Activated CD4-positive, alpha-beta T cell treated with anti-CD3 and anti-CD28 coated beads, Interleukin-2, Interleukin-6, amounts not matched to agents 100 ng/mL and 50 ng/mL, durations not matched to agents 16 hours and 8 hours (primary cell): ENCODE measurements around the gene ATRN.
"Not testable (repeated sequence)": the region's sequence is repeated elsewhere in the genome, so short reads cannot be mapped to it uniquely, and the experiment has no call there.

ENCODE experiments used
- DNase-seq: peaks from one replicate; pipeline ENCODE4 v3.0.0-alpha.2; 2020

Gene ATRN

GRCh38 chr20:3576363-3576762 lies 105.5 kb downstream of the ATRN start:
- no peak for DNase-seq

DNA sequence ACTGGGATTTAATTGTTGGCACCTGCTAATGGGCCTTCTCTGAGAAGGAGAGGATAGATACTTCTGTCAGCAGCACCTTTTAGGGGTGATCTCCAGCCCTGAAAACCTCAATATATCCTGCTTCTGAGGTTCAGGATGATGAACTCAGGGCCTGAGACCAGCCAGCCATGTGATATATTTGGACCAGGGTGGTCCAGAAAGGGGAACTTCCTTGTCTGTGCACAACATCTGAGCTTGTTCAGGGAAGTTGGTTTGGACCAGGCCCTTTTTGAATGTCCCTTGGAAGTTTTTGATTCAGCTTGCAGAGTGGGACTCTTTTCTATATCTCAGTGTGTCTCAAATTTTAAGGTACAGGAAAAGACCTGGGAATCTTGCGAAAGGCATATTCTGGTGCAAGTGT lies 106.5 kb downstream of the ATRN start:
- DNase-seq, result no peak

- no peak for DNase-seq
Measured at GRCh38 chr20:3580412-3580811, 109.6 kb downstream of the ATRN start.

DNA sequence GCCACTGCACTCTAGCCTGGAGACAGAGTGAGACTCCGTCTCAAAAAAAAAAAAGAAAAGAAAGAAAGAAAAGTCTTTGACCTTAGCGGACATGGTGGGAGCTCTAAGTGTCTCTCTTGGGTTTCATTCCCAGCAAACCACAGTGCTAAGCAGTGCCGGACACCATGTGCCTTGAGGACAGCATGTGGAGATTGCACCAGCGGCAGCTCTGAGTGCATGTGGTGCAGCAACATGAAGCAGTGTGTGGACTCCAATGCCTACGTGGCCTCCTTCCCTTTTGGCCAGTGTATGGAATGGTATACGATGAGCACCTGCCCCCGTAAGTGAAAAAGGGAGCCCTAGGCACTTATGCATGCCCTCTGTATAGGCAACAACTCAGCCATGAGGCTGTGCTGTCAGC lies 112.9 kb downstream of the ATRN start:
- DNase-seq, result no peak

DNA sequence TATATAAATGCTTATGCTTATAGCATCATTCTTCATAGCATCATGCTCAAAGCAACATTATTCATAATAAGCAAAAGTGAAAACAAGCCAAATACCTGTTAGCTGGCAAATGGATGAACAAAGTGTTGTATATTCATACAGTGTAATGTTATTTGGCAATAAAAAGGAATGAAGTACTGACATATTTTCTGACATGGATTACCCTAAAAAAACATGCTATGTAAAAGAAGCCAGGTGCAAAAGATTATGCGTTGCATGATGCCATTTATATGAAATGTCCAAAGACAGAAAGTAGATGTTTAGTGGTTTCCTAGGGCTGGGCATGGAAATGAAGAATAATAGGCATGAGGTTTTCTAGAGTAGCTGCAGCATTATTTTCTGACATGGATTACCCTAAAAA lies 115.3 kb downstream of the ATRN start:
- no peak for DNase-seq

- no peak for DNase-seq
Measured at GRCh38 chr20:3590164-3590563, 119.3 kb downstream of the ATRN start.

DNA sequence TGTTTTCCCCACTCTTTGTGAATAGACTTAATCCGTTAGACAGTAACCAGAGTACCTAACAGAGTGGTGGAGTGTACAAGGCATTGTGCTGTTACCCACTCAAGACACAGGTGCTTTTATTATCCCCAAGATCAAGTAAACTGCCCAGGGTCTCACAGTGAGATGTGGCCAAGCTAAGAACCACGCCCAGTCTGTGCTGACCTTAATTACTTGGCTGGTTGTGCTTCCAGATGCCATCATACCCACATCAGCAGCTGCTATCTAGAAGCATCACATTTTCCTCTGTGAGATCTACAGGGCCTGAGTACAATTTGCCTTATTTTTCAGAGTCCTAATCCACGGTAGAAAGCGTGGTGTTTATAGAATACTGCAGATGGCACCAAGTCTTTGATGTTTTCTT lies 122.1 kb downstream of the ATRN start:
- DNase-seq, result no peak

DNA sequence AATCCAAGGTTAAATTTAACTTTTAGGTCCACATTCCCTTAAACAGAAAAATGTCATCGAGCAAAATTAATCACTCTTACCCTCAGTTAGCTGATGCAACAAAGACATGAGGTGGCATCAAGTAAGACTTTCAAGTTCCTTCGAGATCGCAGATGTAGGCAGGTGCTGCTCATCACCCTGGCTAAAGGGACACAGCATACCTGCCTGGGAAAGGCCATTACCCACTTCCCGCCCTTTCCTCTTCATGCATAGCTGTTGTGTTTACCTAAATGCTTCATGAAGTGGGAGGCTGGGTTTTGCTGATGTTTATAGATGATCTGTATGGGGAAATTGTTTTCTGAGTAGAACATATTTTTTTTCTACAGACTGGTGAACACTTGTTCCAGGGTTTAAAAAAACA lies 124.7 kb downstream of the ATRN start:
- DNase-seq, result no peak

DNA sequence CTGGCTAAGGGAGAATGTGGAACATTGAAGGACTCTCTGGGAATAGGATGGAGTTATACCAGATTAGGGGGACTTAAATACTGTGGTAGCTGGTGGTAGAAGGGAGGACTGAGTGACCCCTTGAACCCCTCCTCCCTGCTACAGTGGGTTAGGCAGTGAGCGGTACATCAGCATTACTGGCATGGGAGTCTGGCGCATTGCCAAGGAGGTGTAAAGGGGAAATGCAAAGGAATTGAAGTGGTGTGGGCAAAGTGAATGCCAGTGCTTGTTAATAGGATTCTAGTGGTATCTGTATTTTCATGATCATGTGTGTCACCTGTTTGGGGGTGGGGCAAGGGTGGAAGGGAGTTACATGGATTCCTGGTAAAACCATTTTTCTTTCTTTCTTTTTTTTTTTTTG lies 132.3 kb downstream of the ATRN start:
- no peak for DNase-seq

DNA sequence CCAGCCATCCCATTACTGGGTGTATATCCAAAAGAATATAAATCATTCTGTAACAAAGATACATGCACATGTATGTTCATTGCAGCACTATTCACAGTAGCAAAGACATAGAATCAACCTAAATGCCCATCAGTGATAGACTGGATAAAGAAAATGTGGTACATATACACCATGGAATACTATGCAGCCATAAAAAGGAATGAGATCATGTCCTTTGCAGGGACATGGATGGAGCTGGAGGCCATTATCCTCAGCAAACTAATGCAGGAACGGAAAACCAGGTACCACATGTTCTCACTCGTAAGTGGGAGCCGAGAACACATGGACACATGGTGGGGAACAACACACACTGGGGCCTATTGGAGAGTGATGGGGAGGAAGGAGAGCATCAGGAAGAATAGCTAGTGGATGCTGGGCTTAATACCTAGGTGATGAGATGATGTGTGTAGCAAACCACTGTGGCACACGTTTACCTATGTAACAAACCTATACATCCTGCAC lies 134.6 kb downstream of the ATRN start:
- DNase-seq, result not testable (repeated sequence)

DNA sequence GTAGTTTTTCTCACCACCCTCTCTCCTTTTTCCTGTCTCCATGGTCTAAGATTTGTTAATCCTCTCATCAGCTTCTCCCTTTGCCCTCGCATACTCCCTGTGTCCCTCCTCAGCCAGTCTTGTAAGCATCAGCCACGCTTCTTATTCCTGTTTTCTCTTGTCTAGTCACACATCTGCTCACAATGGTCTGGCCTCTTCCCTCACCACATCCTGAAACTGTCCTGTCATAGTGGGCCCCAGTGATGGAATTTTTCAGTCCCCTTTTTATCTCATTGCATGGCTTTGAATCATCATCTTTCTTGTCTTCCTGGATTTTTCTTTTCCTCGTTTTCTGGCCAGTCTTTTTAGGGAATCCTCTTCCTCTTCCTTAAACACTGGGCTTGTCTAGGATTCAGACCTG lies 135.2 kb downstream of the ATRN start:
- no peak for DNase-seq

DNA sequence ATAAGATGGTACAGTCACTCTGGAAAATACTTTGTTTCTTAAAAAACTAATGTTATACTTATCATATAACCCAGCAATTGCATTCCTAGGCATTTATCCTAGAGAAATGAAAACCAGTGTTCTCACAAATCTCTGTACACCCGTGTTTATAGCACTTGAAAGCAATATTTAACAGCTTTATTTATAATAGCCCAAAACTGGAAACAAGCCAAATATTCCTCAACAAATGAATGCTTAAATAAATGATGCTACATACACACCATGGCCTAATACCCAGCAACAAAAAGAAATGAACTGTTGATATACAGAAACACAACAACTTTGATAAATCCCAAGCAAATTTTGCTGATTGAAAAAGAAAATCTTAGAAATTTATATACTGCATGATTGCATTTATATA lies 141.1 kb downstream of the ATRN start:
- no peak for DNase-seq

- no peak for DNase-seq
Measured at GRCh38 chr20:3612795-3613572, 142.2 kb downstream of the ATRN start.

GRCh38 chr20:3613821-3614440 lies 143.1 kb downstream of the ATRN start:
- DNase-seq, result no peak

GRCh38 chr20:3614466-3614865 lies 143.6 kb downstream of the ATRN start:
- no peak for DNase-seq

DNA sequence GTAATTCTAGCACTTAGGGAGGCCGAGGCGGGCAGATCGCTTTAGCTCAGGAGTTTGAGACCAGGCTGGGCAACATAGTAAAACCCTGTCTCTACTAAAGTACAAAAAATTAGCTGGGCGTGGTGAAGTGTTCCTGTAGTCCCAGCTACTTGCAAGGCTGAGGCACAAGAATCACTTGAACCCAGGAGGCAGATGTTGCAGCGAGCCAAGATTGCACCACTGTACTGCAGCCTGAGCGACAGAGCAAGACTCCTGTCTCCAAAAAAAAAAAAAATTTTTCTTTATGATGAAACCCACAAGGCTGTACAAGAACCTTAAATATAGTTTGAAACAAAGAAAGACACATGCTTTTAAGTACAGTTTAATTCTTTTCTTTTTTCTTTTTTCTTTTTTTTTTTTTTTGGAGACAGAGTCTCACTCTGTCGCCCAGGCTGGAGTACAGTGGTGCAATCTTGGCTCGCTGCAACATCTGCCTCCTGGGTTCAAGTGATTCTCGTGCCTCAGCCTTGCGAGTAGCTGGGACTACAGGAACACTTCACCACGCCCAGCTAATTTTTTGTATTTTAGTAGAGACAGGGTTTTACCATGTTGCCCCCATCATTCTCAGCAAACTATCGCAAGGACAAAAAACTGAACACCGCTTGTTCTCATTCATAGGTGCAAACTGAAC lies 144.5 kb downstream of the ATRN start:
- not testable (repeated sequence) for DNase-seq

DNA sequence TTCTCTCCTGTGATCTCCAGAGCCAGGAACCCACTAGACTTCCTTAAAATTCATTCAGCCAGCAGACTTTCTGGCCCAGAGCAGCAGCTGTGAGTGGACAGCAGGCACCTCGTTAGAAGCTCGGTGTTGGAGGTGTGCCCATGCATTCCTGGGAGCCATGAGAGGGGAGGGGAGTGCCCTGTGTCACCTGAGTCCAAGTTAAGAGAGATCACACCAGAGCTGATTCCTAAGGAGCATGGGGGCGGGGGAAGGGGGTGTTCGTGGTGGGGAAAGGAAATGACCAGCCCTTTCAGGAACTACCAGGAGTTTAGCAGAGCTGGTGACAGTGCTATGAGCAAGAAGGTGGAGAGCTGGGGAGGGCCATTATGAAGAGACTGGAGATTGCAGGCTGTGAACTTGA lies 145.4 kb downstream of the ATRN start:
- no peak for DNase-seq

DNA sequence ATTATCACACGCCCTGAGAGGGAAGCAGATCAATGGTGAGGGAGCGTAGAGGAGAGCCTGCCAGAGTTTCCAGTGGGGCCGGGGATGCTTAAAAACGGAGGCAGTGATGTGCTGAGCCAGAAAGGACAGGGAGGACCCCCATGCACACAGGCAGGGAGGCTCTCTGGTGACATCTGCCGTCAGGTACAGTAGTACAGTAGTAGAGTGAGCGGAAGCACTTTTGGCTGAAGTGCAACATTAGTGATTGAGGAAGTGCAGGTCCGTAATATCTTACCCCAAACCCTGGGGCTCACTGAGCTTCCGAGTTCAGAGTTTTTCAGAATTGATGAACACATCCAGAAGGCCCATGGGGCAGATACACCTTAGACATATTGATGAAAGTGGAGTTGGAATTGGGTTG lies 150.3 kb downstream of the ATRN start:
- no peak for DNase-seq

DNA sequence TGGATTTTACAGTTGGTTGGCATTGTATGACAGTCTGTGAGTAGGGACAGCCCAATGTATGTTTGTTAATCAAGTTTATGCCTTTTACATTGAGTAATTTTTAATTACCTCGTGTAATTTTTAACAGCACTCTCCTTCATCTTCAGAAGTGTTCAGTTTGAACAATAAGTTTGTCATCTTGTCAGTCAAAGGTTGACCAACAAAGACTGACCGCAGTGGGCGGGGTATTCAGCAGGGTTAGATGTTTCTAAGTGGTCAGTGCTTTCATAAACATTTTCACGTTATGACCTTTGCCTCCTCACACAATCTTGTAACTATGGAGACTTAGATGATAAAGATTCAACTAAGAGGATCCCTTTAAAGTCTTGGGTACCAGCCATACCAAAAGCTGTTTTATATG lies 151.6 kb downstream of the ATRN start:
- DNase-seq, result no peak

GRCh38 chr20:3627476-3627875 lies 156.7 kb downstream of the ATRN start:
- no peak for DNase-seq

- no peak for DNase-seq
Measured at GRCh38 chr20:3628502-3629314, 157.9 kb downstream of the ATRN start.

- DNase-seq, result no peak
Measured at GRCh38 chr20:3629893-3630292, 159.1 kb downstream of the ATRN start.

DNA sequence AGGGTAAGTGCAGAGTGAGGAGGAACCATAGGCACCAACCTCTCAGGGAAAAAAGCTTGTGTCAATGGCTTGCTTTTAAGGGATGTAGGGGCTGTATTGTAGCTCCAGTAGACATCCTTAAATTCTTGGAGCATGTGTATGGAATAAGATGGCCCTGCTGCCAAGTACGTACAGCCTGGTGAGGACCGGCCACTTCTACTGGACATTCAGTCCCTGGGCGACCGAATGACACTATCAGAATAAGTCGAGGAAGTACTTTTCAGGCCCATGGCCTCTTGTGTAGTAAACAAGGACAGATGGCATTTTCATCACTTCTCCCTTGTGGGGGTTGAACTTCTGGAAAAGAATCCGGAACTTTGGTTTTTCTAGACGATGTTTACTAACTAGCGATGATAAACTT lies 159.6 kb downstream of the ATRN start:
- DNase-seq, result no peak
